Pancreas (tissue), 10 donors: ENCODE data around the gene FARP1. TPM values are rescaled to one million over a fixed set of nuclear protein-coding genes. Genes with fewer than 3 reads are reported as not detected.

ENCODE experiments used
- ATAC-seq, 4 donors: fragments of 200-7000 bp; cut with Tn5 transposase; one replicate each; pipeline versions ENCODE4 v1.8.0 to v1.9.1; 2020; ENCODE audit warnings: mild to moderate bottlenecking in 4 of 4, moderate library complexity in 4 of 4
- DNase-seq, 6 donors: peaks; one replicate each; pipeline ENCODE4 v3.0.0-alpha.2; 2020
- FAIRE-seq: peaks from 2 replicates; lab custom pipeline; 2012; peaks lifted over from hg19 to GRCh38; lab: Jason Lieb, UNC
- H3K27ac ChIP-seq, 4 donors: fragments of 200-600 bp; sonication (generic); 1 replicate in 3 of 4; 2 replicates in 1 of 4; pipeline versions ENCODE4 v1.5.0 to v1.8.0; 2020
- H3K27me3 ChIP-seq, 4 donors: fragments of 200-600 bp; one replicate each; pipeline ENCODE4 v1.8.0; 2021
- H3K36me3 ChIP-seq, 3 donors: fragments of 200-600 bp; sonication (generic) in 1 of 3; one replicate each; pipeline versions ENCODE4 v1.5.0 to v1.8.0; 2020 to 2021
- H3K4me1 ChIP-seq, 3 donors: fragments of 200-600 bp; one replicate each; pipeline ENCODE4 v1.8.0; 2021
- H3K4me3 ChIP-seq, 4 donors: fragments of 200-600 bp; sonication (generic) in 2 of 4; one replicate each; pipeline versions ENCODE4 v1.5.0 to v1.8.0; 2020 to 2021
- H3K9me3 ChIP-seq, 4 donors: fragments of 200-600 bp; one replicate each; pipeline ENCODE4 v1.8.0; 2021
- WGBS, 2 donors: extraction: QIAGEN DNeasy Blood & Tissue Kit; methylation state at CpG; one replicate each; pipeline ENCODE4 v1.1.7; 2013; 5-methylcytosine and 5-hydroxymethylcytosine counted together
- intact Hi-C, 3 donors: fragments of 100-400 bp; cut with DNase I; formaldehyde crosslinking; loops; one replicate each; pipeline versions ENCODE4 v1.11.1 to v1.14.2; 2022
- polyA plus RNA-seq, 2 donors: library from polyadenylated mRNA; stranded (reverse); fragments of 200-250 nt; gene quantifications; one replicate each; pipeline ENCODE4 v1.2.3, GENCODE V29; 2013
- total RNA-seq, 6 donors: library from RNA; stranded (reverse); fragmentation: NEBNext Ultra II Directional in 4 of 6; extraction: Animal tissue kit (Norgen Biotek cat#: 25700) in 4 of 6; gene quantifications; one replicate each; pipeline versions ENCODE4 v1.2.1 to v1.2.4, GENCODE V29; 2021 to 2023
- TF ChIP-seq, protein P1 (sequence below), 4 donors: fragments of 200-600 bp; sonication (generic) in 3 of 4; IDR thresholded peaks; one replicate each; pipeline versions ENCODE4 v1.5.0 to v1.8.0; 2021; ENCODE audit warnings: antibody characterized with exemption in 4 of 4
- donor health status: healthy with polysubstance abuse.
- donor health status: DM: no; HTN: no; CAD: no; lungs with moderate emphysema.
- donor health status: DM: no; HTN: no; CAD: no.
- donor health status: control.
- donor health status: control.
- donor health status: Bipolar disorder and iron deficiency.
- donor health status: DM: yes; HTN: yes; CAD: no.
- donor health status: DM: no; HTN: no; CAD: no.
- donor health status: DM: no; HTN: no; CAD: no.
- donor health status: DM: yes; HTN: yes; CAD: no.

The FARP1 gene
- total and polyA plus RNA-seq, 8 donors: 30.8 to 95.1 (median 56.0) TPM

DNA sequence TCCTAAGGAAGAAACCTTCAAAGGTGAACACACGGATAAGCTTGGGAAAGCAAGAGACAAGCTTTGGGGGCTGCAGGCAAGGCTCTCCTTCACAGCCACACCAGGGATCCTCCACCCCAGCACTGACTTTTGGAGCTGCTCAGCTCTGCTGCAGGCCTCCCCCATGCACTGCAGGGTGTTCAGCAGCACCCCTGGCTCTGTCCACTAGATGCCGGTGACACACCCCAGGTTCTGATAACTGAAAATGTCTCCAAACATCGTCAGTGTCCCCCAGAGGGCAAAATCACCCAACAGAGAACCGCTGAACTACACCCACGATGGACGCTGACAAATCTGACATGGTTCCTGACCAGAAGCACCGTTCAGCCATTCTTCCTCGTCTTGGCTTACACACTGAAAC lies 343.5 kb downstream of the FARP1 start:
- Histone ChIP-seq H3K4me3 (no peak overlapping the region), H3K4me1 (peaks cover 37 to 52% (median 52%) of the 10 kb centered on the region in 3 donors), H3K9me3 (no peaks in the 10 kb centered on the region), H3K36me3 (no peaks in the 10 kb centered on the region), H3K27ac (no peak overlapping the region), H3K27me3 (no peaks in the 10 kb centered on the region)
- FAIRE-seq (no peak), DNase-seq (no peak), ATAC-seq (no peak)
- intact Hi-C loops: loop anchor here in 1 of 3 donors (10.0 kb wide), 1 partner anchor 88 kb away; the partner anchor contains the start of gene STK24
- 92 to 98% methylated on average over 8 of the region's 8 CpGs for WGBS, 2 donors
- TF ChIP-seq, protein P1, sequence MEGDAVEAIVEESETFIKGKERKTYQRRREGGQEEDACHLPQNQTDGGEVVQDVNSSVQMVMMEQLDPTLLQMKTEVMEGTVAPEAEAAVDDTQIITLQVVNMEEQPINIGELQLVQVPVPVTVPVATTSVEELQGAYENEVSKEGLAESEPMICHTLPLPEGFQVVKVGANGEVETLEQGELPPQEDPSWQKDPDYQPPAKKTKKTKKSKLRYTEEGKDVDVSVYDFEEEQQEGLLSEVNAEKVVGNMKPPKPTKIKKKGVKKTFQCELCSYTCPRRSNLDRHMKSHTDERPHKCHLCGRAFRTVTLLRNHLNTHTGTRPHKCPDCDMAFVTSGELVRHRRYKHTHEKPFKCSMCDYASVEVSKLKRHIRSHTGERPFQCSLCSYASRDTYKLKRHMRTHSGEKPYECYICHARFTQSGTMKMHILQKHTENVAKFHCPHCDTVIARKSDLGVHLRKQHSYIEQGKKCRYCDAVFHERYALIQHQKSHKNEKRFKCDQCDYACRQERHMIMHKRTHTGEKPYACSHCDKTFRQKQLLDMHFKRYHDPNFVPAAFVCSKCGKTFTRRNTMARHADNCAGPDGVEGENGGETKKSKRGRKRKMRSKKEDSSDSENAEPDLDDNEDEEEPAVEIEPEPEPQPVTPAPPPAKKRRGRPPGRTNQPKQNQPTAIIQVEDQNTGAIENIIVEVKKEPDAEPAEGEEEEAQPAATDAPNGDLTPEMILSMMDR (IDR thresholded peaks at IDR 0.05): no peak

DNA sequence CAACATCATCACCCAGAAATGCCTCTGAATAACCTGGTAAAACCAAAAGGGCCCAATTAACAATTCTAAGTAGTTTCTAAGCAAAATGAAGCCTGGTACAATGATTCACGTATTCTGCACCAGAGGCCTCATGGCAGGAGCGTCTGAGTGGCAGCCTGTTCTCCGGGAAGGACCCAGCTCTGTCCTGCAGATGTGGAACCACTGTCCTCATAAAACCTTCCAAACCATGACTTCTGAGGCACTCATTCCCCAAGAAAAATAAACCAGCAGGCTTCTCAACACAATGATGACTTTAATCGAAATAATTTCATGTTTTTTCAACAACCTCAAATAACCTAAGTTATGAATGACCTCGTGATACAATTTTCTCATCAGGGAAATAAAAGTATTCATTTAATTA lies 344.1 kb downstream of the FARP1 start:
- H3K9me3 ChIP-seq: no peaks in the 10 kb centered on the region
- no peak overlapping the region for H3K4me3 ChIP-seq
- intact Hi-C loops: loop anchor here in 1 of 3 donors (10.0 kb wide), 1 partner anchor 88 kb away; the partner anchor contains the start of gene STK24
- H3K27me3 ChIP-seq: no peaks in the 10 kb centered on the region
- ATAC-seq (no peak), FAIRE-seq (no peak), DNase-seq (no peak)
- peaks cover 31 to 46% (median 46%) of the 10 kb centered on the region in 3 donors for H3K4me1 ChIP-seq
- TF ChIP-seq, protein P1 (IDR thresholded peaks at IDR 0.05): no peak
- WGBS, 2 donors: 89 to 92% methylated on average over 5 of the region's 5 CpGs
- H3K36me3 ChIP-seq: no peaks in the 10 kb centered on the region
- no peak overlapping the region for H3K27ac ChIP-seq

DNA sequence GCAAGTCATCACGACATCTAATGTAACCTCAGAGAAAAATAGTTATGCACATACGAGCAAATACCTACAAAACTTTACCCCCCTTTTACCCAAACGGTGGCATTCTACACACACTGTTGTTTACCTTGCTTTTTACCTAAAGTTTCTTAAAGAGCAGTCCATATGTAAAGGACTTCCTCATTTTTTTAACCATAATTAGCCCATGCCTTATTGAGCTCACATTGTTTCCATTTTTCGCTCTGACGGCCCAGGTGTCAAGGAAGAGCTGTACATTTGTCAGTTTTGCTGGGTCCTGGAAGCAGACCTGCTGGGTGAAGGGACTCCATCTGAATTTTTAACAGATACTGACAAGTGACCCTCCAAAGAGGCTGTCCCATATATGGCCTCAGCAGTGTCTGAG lies 344.6 kb downstream of the FARP1 start:
- peaks cover 26 to 41% (median 41%) of the 10 kb centered on the region in 3 donors for H3K4me1 ChIP-seq
- no peak for DNase-seq
- WGBS, 2 donors: 83 to 86% methylated on average over 5 of the region's 5 CpGs
- TF ChIP-seq, protein P1 (IDR thresholded peaks at IDR 0.05): no peak
- no peaks in the 10 kb centered on the region for H3K36me3 ChIP-seq
- no peak overlapping the region for H3K27ac ChIP-seq
- H3K27me3 ChIP-seq: no peaks in the 10 kb centered on the region
- no peaks in the 10 kb centered on the region for H3K9me3 ChIP-seq
- H3K4me3 ChIP-seq: no peak overlapping the region
- intact Hi-C loops: loop anchor here in 1 of 3 donors (10.0 kb wide), 1 partner anchor 87 kb away; the partner anchor contains the start of gene STK24
- FAIRE-seq: no peak
- no peak for ATAC-seq

DNA sequence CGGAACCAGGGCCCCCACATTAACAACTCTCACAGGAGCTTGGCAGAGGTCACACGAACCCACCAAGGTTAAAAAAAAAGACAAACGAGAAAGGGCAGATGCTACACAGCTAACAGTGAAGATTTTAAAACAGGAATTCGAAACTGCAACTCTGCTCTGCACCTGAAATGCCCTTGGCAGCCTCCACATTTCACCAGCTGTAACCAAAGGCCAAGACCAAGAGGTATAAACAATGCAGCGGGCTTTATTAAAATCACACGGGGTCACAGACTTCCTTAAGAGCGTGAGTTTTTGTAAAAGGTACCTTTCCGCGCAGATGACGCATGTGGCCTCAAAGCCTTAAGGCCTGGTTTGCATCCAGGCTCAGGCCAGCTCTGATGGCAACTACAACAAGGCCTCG lies 345.8 kb downstream of the FARP1 start:
- Histone ChIP-seq H3K4me1 (peaks cover 14 to 29% (median 29%) of the 10 kb centered on the region in 3 donors), H3K36me3 (no peaks in the 10 kb centered on the region), H3K27me3 (no peaks in the 10 kb centered on the region), H3K4me3 (no peak overlapping the region), H3K9me3 (no peaks in the 10 kb centered on the region), H3K27ac (no peak overlapping the region)
- 81 to 90% methylated on average over 11 of the region's 11 CpGs for WGBS, 2 donors
- ATAC-seq (no peak), FAIRE-seq (no peak), DNase-seq (no peak)
- TF ChIP-seq, protein P1 (IDR thresholded peaks at IDR 0.05): no peak
- intact Hi-C loops: loop anchor here in 1 of 3 donors (10.0 kb wide), 1 partner anchor 86 kb away; the partner anchor contains the start of gene STK24
